Esophagus muscularis mucosa (tissue), 4 donors: ENCODE results near the gene SLC25A39. TPM values are rescaled to one million over a fixed set of nuclear protein-coding genes. Genes with fewer than 3 reads are reported as not detected.

Experiments used
- DNase-seq: peaks from one replicate; pipeline ENCODE4 v3.0.0-alpha.2; 2017; ENCODE audit errors: extremely low spot score
- H3K27ac ChIP-seq, 4 donors: fragments of 200-600 bp; sonication (generic); replicated peaks in 1 of 4; 1 replicate in 3 of 4; 2 replicates in 1 of 4; pipeline ENCODE4 v1.5.1; 2016 to 2019; ENCODE audit warnings: mild to moderate bottlenecking in 1 of 4
- H3K27me3 ChIP-seq, 4 donors: fragments of 200-600 bp; sonication (generic); one replicate each; pipeline versions ENCODE4 v1.5.1 to v1.6.0; 2016 to 2019
- H3K36me3 ChIP-seq, 4 donors: fragments of 200-600 bp; sonication (generic); one replicate each; pipeline ENCODE4 v1.5.1; 2016 to 2019
- H3K4me1 ChIP-seq, 4 donors: fragments of 200-600 bp; sonication (generic); one replicate each; pipeline ENCODE4 v1.5.1; 2016 to 2019
- H3K4me3 ChIP-seq, 4 donors: fragments of 200-600 bp; sonication (generic); 1 replicate in 2 of 4; 2 replicates in 2 of 4; pipeline ENCODE4 v1.5.1; 2016 to 2019; ENCODE audit warnings: mild to moderate bottlenecking in 4 of 4, moderate library complexity in 1 of 4
- H3K9me3 ChIP-seq, 4 donors: fragments of 200-600 bp; sonication (generic); 1 replicate in 3 of 4; 2 replicates in 1 of 4; pipeline ENCODE4 v1.5.1; 2016 to 2019
- CTCF ChIP-seq, 3 experiments: fragments of 200-600 bp in 2 of 3; fragments of 450-650 bp in 1 of 3; sonication (generic) in 2 of 3; IDR thresholded peaks; one replicate each; pipeline ENCODE4 v1.5.1; 2017 to 2019; ENCODE audit warnings: antibody characterized with exemption in 3 of 3, mild to moderate bottlenecking in 2 of 3, moderate library complexity in 1 of 3
- EP300 ChIP-seq: sonication (generic); formaldehyde crosslinking; IDR thresholded peaks from one replicate; pipeline ENCODE4 v1.6.1; 2017; ENCODE audit warnings: antibody characterized with exemption
- POLR2A ChIP-seq: fragments of 450-650 bp; IDR thresholded peaks from one replicate; pipeline ENCODE4 v1.6.1; 2017; ENCODE audit warnings: antibody characterized with exemption, moderate library complexity, mild to moderate bottlenecking, low read depth
- POLR2AphosphoS5 ChIP-seq, 2 donors: sonication (generic); formaldehyde crosslinking; IDR thresholded peaks; one replicate each; pipeline ENCODE4 v1.6.1; 2017; ENCODE audit warnings: antibody characterized with exemption in 2 of 2
- WGBS: methylation state at CpG from one replicate; pipeline ENCODE4 v1.1.5; 2018; 5-methylcytosine and 5-hydroxymethylcytosine counted together
- intact Hi-C: fragments of 100-400 bp; cut with DNase I; formaldehyde crosslinking; loops from one replicate; pipeline ENCODE4 v1.15.1; 2023
- total RNA-seq, 4 donors: library from RNA; depleted of rRNA; stranded (reverse); fragments of >200 nt; gene quantifications; one replicate each; pipeline versions ENCODE4 v1.1.0 to v1.2.1, GENCODE V29; 2016

Gene SLC25A39
- total RNA-seq, 4 donors from 2014 or later = 41.1 to 69.0 (median 56.8) TPM

- Histone ChIP-seq H3K27ac (peak within 1 kb of the TSS in 3 of 4 donors; percentile 18 to 46 (median 45)), H3K36me3 (no peaks in the 10 kb centered on the region), H3K27me3 (peaks cover 0 to 35% (median 2%) of the 10 kb centered on the region in 4 donors), H3K4me3 (peak within 1 kb of the TSS; percentile 66 to 72 (median 68)), H3K9me3 (no peaks in the 10 kb centered on the region), H3K4me1 (peaks cover 18 to 30% (median 24%) of the 10 kb centered on the region in 4 donors)
- DNase-seq = no peak
- TF ChIP-seq CTCF (IDR thresholded peaks at IDR 0.05) (peak; percentile 61 to 89 (median 78)), POLR2A (no peak), POLR2AphosphoS5 (IDR thresholded peaks at IDR 0.05) (no peak), EP300 (no peak)
- intact Hi-C loops = no loop called here
- WGBS = 3% methylated on average over 5 of the region's 63 CpGs
Observed at GRCh38 chr17:44363613-44364159, 39.1 kb upstream of the SLC25A39 start, which contains the start of gene FAM171A2. Gene FAM171A2 (minus strand): TSS chr17:44363853. CDS start chr17:44363714, 139 bp downstream.

- H3K4me3 ChIP-seq = peak overlapping the region; percentile 66 to 72 (median 68)
- WGBS = 1% methylated on average over 27 of the region's 45 CpGs
- peak overlapping the region in 3 of 4 donors; percentile 18 to 46 (median 45) for H3K27ac ChIP-seq
Observed at GRCh38 chr17:44362949-44363612, 38.5 kb upstream of the SLC25A39 start.

DNA sequence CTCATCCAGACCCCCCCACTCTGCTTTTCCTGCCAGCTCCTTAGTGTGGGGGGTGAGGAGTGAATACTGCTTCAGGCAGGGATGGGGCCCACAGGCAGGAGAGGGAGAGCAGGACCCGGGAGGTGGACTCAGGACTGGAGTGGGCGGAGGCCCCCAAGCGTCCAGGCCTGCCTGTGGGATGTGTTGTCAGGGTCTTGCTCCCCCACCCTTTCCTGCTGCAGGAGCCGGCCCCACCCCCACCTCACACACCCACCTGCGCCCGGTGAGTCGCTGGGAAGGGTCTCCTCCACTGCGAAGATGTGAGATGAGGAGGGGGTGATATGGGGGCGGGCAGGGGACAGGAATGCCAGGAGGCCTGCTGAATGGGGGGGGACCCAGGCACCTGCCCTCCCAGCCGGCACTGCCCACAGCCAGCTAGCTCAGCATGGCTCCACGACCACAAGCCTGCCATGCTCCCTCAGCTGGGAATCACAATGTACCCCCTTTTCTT, 37.9 kb upstream of the SLC25A39 start:
- Histone ChIP-seq H3K4me3 (peak overlapping the region; percentile 66 to 72 (median 68)), H3K4me1 (peaks cover 18 to 30% (median 24%) of the 10 kb centered on the region in 4 donors), H3K27me3 (peaks cover 0 to 30% (median 0%) of the 10 kb centered on the region in 4 donors), H3K9me3 (no peaks in the 10 kb centered on the region), H3K36me3 (no peaks in the 10 kb centered on the region), H3K27ac (no peak overlapping the region)
- intact Hi-C loops = no loop called here
- no peak for DNase-seq
- TF ChIP-seq EP300 (no peak), POLR2A (no peak), CTCF (IDR thresholded peaks at IDR 0.05) (no peak), POLR2AphosphoS5 (IDR thresholded peaks at IDR 0.05) (no peak)
- 15% methylated on average over 8 of the region's 11 CpGs for WGBS

More at GRCh38 chr17:44362949-44363612, 38.5 kb upstream of the SLC25A39 start:
- Histone ChIP-seq H3K4me1 (peaks cover 18 to 30% (median 24%) of the 10 kb centered on the region in 4 donors), H3K27me3 (peaks cover 0 to 30% (median 0%) of the 10 kb centered on the region in 4 donors), H3K36me3 (no peaks in the 10 kb centered on the region), H3K9me3 (no peaks in the 10 kb centered on the region)
- intact Hi-C loops = no loop called here
- no peak for DNase-seq
- TF ChIP-seq EP300 = no peak
- TF ChIP-seq CTCF (IDR thresholded peaks at IDR 0.05) = no peak
- TF ChIP-seq POLR2AphosphoS5 (IDR thresholded peaks at IDR 0.05) = no peak
- TF ChIP-seq POLR2A = no peak

GRCh38 chr17:44361292-44362260, 37.0 kb upstream of the SLC25A39 start:
- Histone ChIP-seq H3K4me1 (peaks cover 18 to 30% (median 24%) of the 10 kb centered on the region in 4 donors), H3K36me3 (no peaks in the 10 kb centered on the region), H3K4me3 (no peak overlapping the region), H3K27ac (no peak overlapping the region), H3K9me3 (no peaks in the 10 kb centered on the region), H3K27me3 (peaks cover 0 to 29% (median 0%) of the 10 kb centered on the region in 4 donors)
- intact Hi-C loops = no loop called here
- no peak for DNase-seq
- TF ChIP-seq POLR2AphosphoS5 (IDR thresholded peaks at IDR 0.05) (no peak), CTCF (IDR thresholded peaks at IDR 0.05) (no peak), EP300 (no peak), POLR2A (no peak)
- 68% methylated on average over 10 of the region's 11 CpGs for WGBS
